GM21360 (cell line): ENCODE measurements around the gene ZP3.
"Not testable (repeated sequence)": the region's sequence is repeated elsewhere in the genome, so short reads cannot be mapped to it uniquely, and the experiment has no call there.

Experiments used
- ATAC-seq: cut with Tn5 transposase; IDR thresholded peaks from one replicate; pipeline ENCODE4 v1.9.1; 2021; ENCODE audit warnings: mild to moderate bottlenecking, moderate library complexity; ENCODE audit not compliant: unreplicated experiment

ZP3 gene

GRCh38 chr7:76424413-76425111 lies at the start of gene ZP3:
Gene ZP3 (plus strand): TSS chr7:76424950. CDS start chr7:76424965, 15 bp downstream.
- ATAC-seq: no peak

GRCh38 chr7:76375251-76375650 lies 49.5 kb upstream of the ZP3 start:
- ATAC-seq: no peak

GRCh38 chr7:76377186-76377918 lies 47.4 kb upstream of the ZP3 start:
- ATAC-seq: no peak

GRCh38 chr7:76380623-76380966 lies 44.2 kb upstream of the ZP3 start:
- no peak for ATAC-seq

GRCh38 chr7:76381814-76382213 lies 42.9 kb upstream of the ZP3 start:
- no peak for ATAC-seq

- no peak for ATAC-seq
Measured at GRCh38 chr7:76383089-76383944, 41.4 kb upstream of the ZP3 start.

- no peak for ATAC-seq
Measured at GRCh38 chr7:76386691-76387260, 38.0 kb upstream of the ZP3 start.

- not testable (repeated sequence) for ATAC-seq
Measured at GRCh38 chr7:76387789-76388188, 37.0 kb upstream of the ZP3 start.

GRCh38 chr7:76390092-76390491 lies 34.7 kb upstream of the ZP3 start:
- ATAC-seq: no peak

- no peak for ATAC-seq
Measured at GRCh38 chr7:76392531-76393115, 32.1 kb upstream of the ZP3 start.

GRCh38 chr7:76393116-76394031 lies 31.4 kb upstream of the ZP3 start:
- ATAC-seq: peak; percentile 78

GRCh38 chr7:76394957-76395356 lies 29.8 kb upstream of the ZP3 start:
- no peak for ATAC-seq

GRCh38 chr7:76395605-76395964 lies 29.2 kb upstream of the ZP3 start:
- ATAC-seq: not testable (repeated sequence)

GRCh38 chr7:76395965-76396726 lies 28.6 kb upstream of the ZP3 start:
- no peak for ATAC-seq

- no peak for ATAC-seq
Measured at GRCh38 chr7:76396864-76397263, 27.9 kb upstream of the ZP3 start.

GRCh38 chr7:76397409-76398183 lies 27.2 kb upstream of the ZP3 start:
- no peak for ATAC-seq

- no peak for ATAC-seq
Measured at GRCh38 chr7:76400248-76400647, 24.5 kb upstream of the ZP3 start.

- ATAC-seq: not testable (repeated sequence)
Measured at GRCh38 chr7:76403097-76403496, 21.7 kb upstream of the ZP3 start.
